ENCODE results near the gene FAM114A1.

Gene FAM114A1

GRCh38 chr4:38861791-38862190 lies 5.8 kb upstream of the FAM114A1 start:
- TF ChIP-seq CTCF (IDR thresholded peaks at IDR 0.05; ENCODE audit: low read depth, low read length) (no peak), MYC (IDR thresholded peaks at IDR 0.05; ENCODE audit: low read depth, low read length) (no peak), MAX (IDR thresholded peaks at IDR 0.05; ENCODE audit: low read depth, low read length) (no peak), POLR2A (IDR thresholded peaks at IDR 0.05; ENCODE audit: extremely low read depth, insufficient read length) (no peak)
- no peak overlapping the region for H3K4me3 ChIP-seq (ENCODE audit: low read depth, low read length)
- DNase-seq (ENCODE audit: low read depth), result no peak

- no peak overlapping the region for H3K4me3 ChIP-seq (ENCODE audit: low read depth, low read length)
- no peak for DNase-seq (ENCODE audit: low read depth)
- TF ChIP-seq MAX (IDR thresholded peaks at IDR 0.05; ENCODE audit: low read depth, low read length) (no peak), POLR2A (IDR thresholded peaks at IDR 0.05; ENCODE audit: extremely low read depth, insufficient read length) (no peak), MYC (IDR thresholded peaks at IDR 0.05; ENCODE audit: low read depth, low read length) (no peak), CTCF (IDR thresholded peaks at IDR 0.05; ENCODE audit: low read depth, low read length) (no peak)
These were observed 2.2 kb upstream of the FAM114A1 start for GRCh38 chr4:38865445-38865844.

- no peak for TF ChIP-seq POLR2A (IDR thresholded peaks at IDR 0.05; ENCODE audit: extremely low read depth, insufficient read length)
- TF ChIP-seq MYC (IDR thresholded peaks at IDR 0.05; ENCODE audit: low read depth, low read length), result no peak
- TF ChIP-seq CTCF (IDR thresholded peaks at IDR 0.05; ENCODE audit: low read depth, low read length), result no peak
- no peak for DNase-seq (ENCODE audit: low read depth)
- H3K4me3 ChIP-seq (ENCODE audit: low read depth, low read length), result peak overlapping the region; percentile 62
These were observed 581 bp upstream of the FAM114A1 start for GRCh38 chr4:38866973-38867477.

- no peak for DNase-seq (ENCODE audit: low read depth)
- no peak for TF ChIP-seq POLR2A (IDR thresholded peaks at IDR 0.05; ENCODE audit: extremely low read depth, insufficient read length)
- TF ChIP-seq MYC (IDR thresholded peaks at IDR 0.05; ENCODE audit: low read depth, low read length), result no peak
- TF ChIP-seq MAX (IDR thresholded peaks at IDR 0.05; ENCODE audit: low read depth, low read length), result no peak
- TF ChIP-seq CTCF (IDR thresholded peaks at IDR 0.05; ENCODE audit: low read depth, low read length), result no peak
- peak overlapping the region; percentile 8 for H3K4me3 ChIP-seq (ENCODE audit: low read depth, low read length)
These were observed 704 bp downstream of the FAM114A1 start for GRCh38 chr4:38868059-38868960.

GRCh38 chr4:38869511-38869910 lies 1.9 kb downstream of the FAM114A1 start:
- no peak for DNase-seq (ENCODE audit: low read depth)
- TF ChIP-seq POLR2A (IDR thresholded peaks at IDR 0.05; ENCODE audit: extremely low read depth, insufficient read length) (no peak), CTCF (IDR thresholded peaks at IDR 0.05; ENCODE audit: low read depth, low read length) (no peak), MAX (IDR thresholded peaks at IDR 0.05; ENCODE audit: low read depth, low read length) (no peak), MYC (IDR thresholded peaks at IDR 0.05; ENCODE audit: low read depth, low read length) (no peak)
- H3K4me3 ChIP-seq (ENCODE audit: low read depth, low read length), result no peak overlapping the region
